SU-DHL-6 (cell line): ENCODE results near the gene BMP10.
A peak's percentile ranks its signal among the peaks of the same experiment; 100 is the strongest.

Source experiments
- H2AFZ ChIP-seq: fragments of 200-600 bp; sonication (generic); 2 replicates; pipeline ENCODE4 v1.6.1; 2014; ENCODE audit warnings: low read depth, mild to moderate bottlenecking, moderate library complexity, mixed read lengths, antibody characterized with exemption, low read length; ENCODE audit not compliant: severe bottlenecking
- H3F3A ChIP-seq: fragments of 200-600 bp; shearing (Covaris generic); 2 replicates; pipeline ENCODE4 v1.6.0; 2016; ENCODE audit warnings: antibody characterized with exemption, mild to moderate bottlenecking; ENCODE audit not compliant: insufficient read depth
- H3K27ac ChIP-seq: fragments of 200-600 bp; sonication (generic); 2 replicates; pipeline ENCODE4 v1.5.1; 2016; ENCODE audit warnings: low read depth, mild to moderate bottlenecking, low read length, moderate library complexity, mixed read lengths
- H3K27me3 ChIP-seq: fragments of 200-600 bp; sonication (generic), shearing (Covaris generic); 2 replicates; pipeline ENCODE4 v1.6.0; 2014; ENCODE audit warnings: mild to moderate bottlenecking, low read length
- H3K36me3 ChIP-seq: fragments of 200-600 bp; sonication (generic); 2 replicates; pipeline ENCODE4 v1.6.1; 2014; ENCODE audit warnings: mild to moderate bottlenecking, low read length, mixed read lengths
- H3K4me2 ChIP-seq: fragments of 300-600, 200-600 bp; shearing (Covaris generic), sonication (generic); 2 replicates; pipeline ENCODE4 v1.6.0; 2014; ENCODE audit warnings: low read length, low read depth, mild to moderate bottlenecking; ENCODE audit not compliant: poor library complexity, severe bottlenecking
- H3K4me3 ChIP-seq: fragments of 200-600 bp; sonication (generic); 2 replicates; pipeline ENCODE4 v1.5.1; 2014; ENCODE audit warnings: antibody characterized with exemption, low read length, mild to moderate bottlenecking, mixed read lengths; ENCODE audit not compliant: insufficient read depth, poor library complexity, severe bottlenecking
- H3K79me2 ChIP-seq: fragments of 200-600 bp; sonication (generic); 2 replicates; pipeline ENCODE4 v1.6.1; 2014; ENCODE audit warnings: mild to moderate bottlenecking, low read length, moderate library complexity; ENCODE audit not compliant: insufficient read depth
- H3K9ac ChIP-seq: fragments of 200-600 bp; sonication (generic); 2 replicates; pipeline ENCODE4 v1.7.0; 2014; ENCODE audit warnings: mild to moderate bottlenecking, low read length
- H3K9me2 ChIP-seq: fragments of 200-600 bp; sonication (generic); replicated peaks from 2 replicates; pipeline ENCODE4 v1.6.1; 2014; ENCODE audit warnings: low read length; ENCODE audit not compliant: insufficient read depth
- H3K9me3 ChIP-seq: fragments of 200-600 bp; sonication (generic); 2 replicates; pipeline ENCODE4 v1.6.1; 2014; ENCODE audit warnings: low read length, mixed read lengths; ENCODE audit not compliant: insufficient read depth
- H4K20me1 ChIP-seq: fragments of 200-600 bp; sonication (generic); 2 replicates; pipeline ENCODE4 v1.6.1; 2014; ENCODE audit warnings: low read depth, mild to moderate bottlenecking, antibody characterized with exemption, low read length, moderate library complexity, mixed read lengths
- EZH2phosphoT487 ChIP-seq: fragments of 200-600 bp; sonication (generic), shearing (Covaris generic); conservative IDR thresholded peaks from 2 replicates; pipeline ENCODE4 v1.6.1; 2018; ENCODE audit warnings: mild to moderate bottlenecking, antibody characterized with exemption, low read length, moderate library complexity, mixed read lengths
- TF ChIP-seq, protein P1 (sequence below): fragments of 200-600 bp; sonication (generic); IDR thresholded peaks from one replicate; pipeline ENCODE4 v1.5.1; 2017; ENCODE audit warnings: antibody characterized with exemption, mild to moderate bottlenecking, low read length, moderate library complexity; ENCODE audit not compliant: insufficient read depth, poor library complexity, severe bottlenecking

BMP10 gene

DNA sequence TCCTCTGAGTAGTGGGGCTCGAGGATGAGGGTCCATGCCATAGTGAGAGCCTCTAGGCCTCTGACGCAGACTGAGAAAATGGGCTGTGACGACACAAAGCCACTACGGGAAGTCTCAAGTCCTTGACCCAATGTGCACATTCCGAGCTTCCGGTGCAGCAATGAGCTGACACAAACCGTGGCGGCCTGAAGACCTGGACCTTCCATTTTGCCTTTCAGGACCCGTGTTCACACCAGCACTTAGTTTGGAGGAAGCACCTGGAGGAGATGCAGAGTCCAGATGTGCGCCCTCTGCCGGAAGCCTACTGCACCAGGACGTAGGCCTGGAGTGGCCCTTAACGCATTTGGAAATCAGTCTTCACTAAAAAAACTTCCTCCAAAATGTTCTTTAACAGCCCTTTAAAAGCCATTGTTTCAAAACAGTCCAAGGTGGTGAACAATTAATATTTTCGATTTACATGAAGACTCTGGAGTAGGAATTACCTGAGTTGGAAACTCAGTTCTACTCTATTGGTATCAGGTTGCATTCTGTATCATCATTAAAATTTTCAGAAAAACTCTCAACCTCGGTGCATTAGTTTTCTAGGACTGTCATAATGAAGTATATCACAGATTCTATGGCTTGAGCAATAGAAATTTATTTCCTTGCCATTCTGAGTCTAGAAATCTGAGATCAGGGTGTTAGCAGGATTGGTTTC, 33.9 kb downstream of the BMP10 start:
- TF ChIP-seq, protein P1, sequence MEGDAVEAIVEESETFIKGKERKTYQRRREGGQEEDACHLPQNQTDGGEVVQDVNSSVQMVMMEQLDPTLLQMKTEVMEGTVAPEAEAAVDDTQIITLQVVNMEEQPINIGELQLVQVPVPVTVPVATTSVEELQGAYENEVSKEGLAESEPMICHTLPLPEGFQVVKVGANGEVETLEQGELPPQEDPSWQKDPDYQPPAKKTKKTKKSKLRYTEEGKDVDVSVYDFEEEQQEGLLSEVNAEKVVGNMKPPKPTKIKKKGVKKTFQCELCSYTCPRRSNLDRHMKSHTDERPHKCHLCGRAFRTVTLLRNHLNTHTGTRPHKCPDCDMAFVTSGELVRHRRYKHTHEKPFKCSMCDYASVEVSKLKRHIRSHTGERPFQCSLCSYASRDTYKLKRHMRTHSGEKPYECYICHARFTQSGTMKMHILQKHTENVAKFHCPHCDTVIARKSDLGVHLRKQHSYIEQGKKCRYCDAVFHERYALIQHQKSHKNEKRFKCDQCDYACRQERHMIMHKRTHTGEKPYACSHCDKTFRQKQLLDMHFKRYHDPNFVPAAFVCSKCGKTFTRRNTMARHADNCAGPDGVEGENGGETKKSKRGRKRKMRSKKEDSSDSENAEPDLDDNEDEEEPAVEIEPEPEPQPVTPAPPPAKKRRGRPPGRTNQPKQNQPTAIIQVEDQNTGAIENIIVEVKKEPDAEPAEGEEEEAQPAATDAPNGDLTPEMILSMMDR, result peak; percentile 76
- TF ChIP-seq EZH2phosphoT487, result no peak
- H2AFZ ChIP-seq, result peak overlapping the region; percentile 65

GRCh38 chr2:68835621-68836020, 35.6 kb downstream of the BMP10 start:
- Histone ChIP-seq H3K79me2 (no peaks in the 10 kb centered on the region), H3F3A (peaks cover 3% of the 10 kb centered on the region; the same call in 1 of the 2 replicates), H3K9me3 (peaks cover 6% of the 10 kb centered on the region; the same call in 1 of the 2 replicates), H3K9ac (no peak overlapping the region), H2AFZ (peak overlapping the region; percentile 57), H3K36me3 (no peaks in the 10 kb centered on the region), H3K4me2 (no peak overlapping the region), H3K27ac (0 out of 2 replicates have a peak overlapping the region, but pooled peaks have one; percentile 8), H3K9me2 (no peaks in the 10 kb centered on the region), H4K20me1 (no peaks in the 10 kb centered on the region), H3K4me3 (no peak overlapping the region), H3K27me3 (no peaks in the 10 kb centered on the region)
- TF ChIP-seq, protein P1, result no peak
- TF ChIP-seq EZH2phosphoT487, result no peak

More for the DNA sequence above, 33.9 kb downstream of the BMP10 start:
- no peaks in the 10 kb centered on the region for H4K20me1 ChIP-seq
- no peaks in the 10 kb centered on the region for H3K27me3 ChIP-seq
- no peak overlapping the region for H3K9ac ChIP-seq
- no peaks in the 10 kb centered on the region for H3K36me3 ChIP-seq
- H3F3A ChIP-seq, result peaks cover 3% of the 10 kb centered on the region; the same call in 1 of the 2 replicates
- peaks cover 6% of the 10 kb centered on the region; the same call in 1 of the 2 replicates for H3K9me3 ChIP-seq
- no peaks in the 10 kb centered on the region for H3K9me2 ChIP-seq
- no peak overlapping the region; the same call in 1 of the 2 replicates for H3K27ac ChIP-seq
- no peak overlapping the region for H3K4me2 ChIP-seq
- H3K4me3 ChIP-seq, result no peak overlapping the region
- H3K79me2 ChIP-seq, result no peaks in the 10 kb centered on the region

- Histone ChIP-seq H3K9ac (no peak overlapping the region), H3K36me3 (no peaks in the 10 kb centered on the region), H3K4me3 (no peak overlapping the region), H3K4me2 (no peak overlapping the region), H3K9me3 (peaks cover 3% of the 10 kb centered on the region; the same call in 1 of the 2 replicates), H2AFZ (no peak overlapping the region), H3F3A (peaks cover 3% of the 10 kb centered on the region; the same call in 1 of the 2 replicates), H3K27ac (no peak overlapping the region), H3K9me2 (no peaks in the 10 kb centered on the region), H3K79me2 (no peaks in the 10 kb centered on the region), H4K20me1 (no peaks in the 10 kb centered on the region), H3K27me3 (no peaks in the 10 kb centered on the region)
- TF ChIP-seq, protein P1, result no peak
- TF ChIP-seq EZH2phosphoT487, result no peak
Observed at GRCh38 chr2:68834737-68835376, 36.3 kb downstream of the BMP10 start.
